HEK293 (cell line): ENCODE data around the gene RPS15.

Source experiments
- CTCF ChIP-seq: fragments of 450-650 bp; formaldehyde crosslinking; IDR thresholded peaks from 2 replicates; pipeline ENCODE4 v1.5.1; 2016; ENCODE audit warnings: missing biosample characterization, missing genetic modification characterization
- SALL2 ChIP-seq: fragments of 450-650 bp; formaldehyde crosslinking; IDR thresholded peaks from 2 replicates; pipeline ENCODE4 v1.5.0; 2017; ENCODE audit warnings: missing biosample characterization, mild to moderate bottlenecking, missing genetic modification characterization, borderline replicate concordance
- TCF7L2 ChIP-seq: IDR thresholded peaks from 2 replicates; pipeline ENCODE4 v1.6.1; 2011; ENCODE audit warnings: low read depth, mild to moderate bottlenecking, inconsistent platforms, low read length, moderate library complexity, borderline replicate concordance
- YY1 ChIP-seq: fragments of 450-650 bp; formaldehyde crosslinking; IDR thresholded peaks from 2 replicates; pipeline ENCODE4 v1.5.1; 2018; ENCODE audit warnings: missing biosample characterization, missing genetic modification characterization
- ZFP41 ChIP-seq: fragments of 450-650 bp; formaldehyde crosslinking; IDR thresholded peaks from 2 replicates; pipeline ENCODE4 v1.5.1; 2016; ENCODE audit warnings: missing biosample characterization, missing genetic modification characterization, borderline replicate concordance
- ZFP69B ChIP-seq: fragments of 450-650 bp; formaldehyde crosslinking; IDR thresholded peaks from 2 replicates; pipeline ENCODE4 v1.5.1; 2016; ENCODE audit warnings: missing biosample characterization, missing genetic modification characterization
- ZNF133 ChIP-seq: fragments of 450-650 bp; formaldehyde crosslinking; IDR thresholded peaks from 2 replicates; pipeline ENCODE4 v1.5.1; 2016; ENCODE audit warnings: missing biosample characterization, missing genetic modification characterization
- ZNF211 ChIP-seq: fragments of 450-650 bp; formaldehyde crosslinking; IDR thresholded peaks from 2 replicates; pipeline ENCODE4 v1.5.1; 2016; ENCODE audit warnings: low read depth, missing biosample characterization, missing genetic modification characterization
- ZNF248 ChIP-seq: fragments of 450-650 bp; formaldehyde crosslinking; IDR thresholded peaks from 2 replicates; pipeline ENCODE4 v1.5.1; 2017; ENCODE audit warnings: missing biosample characterization, missing genetic modification characterization
- ZNF513 ChIP-seq: fragments of 450-650 bp; IDR thresholded peaks from 2 replicates; pipeline ENCODE4 v1.5.1; 2018; ENCODE audit warnings: missing biosample characterization, missing genetic modification characterization
- ZNF555 ChIP-seq: fragments of 450-650 bp; formaldehyde crosslinking; conservative IDR thresholded peaks from 2 replicates; pipeline ENCODE4 v1.5.1; 2017; ENCODE audit warnings: missing biosample characterization, mild to moderate bottlenecking, missing genetic modification characterization, inconsistent platforms
- ZNF629 ChIP-seq: fragments of 450-650 bp; formaldehyde crosslinking; IDR thresholded peaks from 2 replicates; pipeline ENCODE4 v1.5.1; 2017; ENCODE audit warnings: missing biosample characterization, missing genetic modification characterization
- ZNF768 ChIP-seq: fragments of 450-650 bp; formaldehyde crosslinking; IDR thresholded peaks from 2 replicates; pipeline ENCODE4 v1.5.1; 2018; ENCODE audit warnings: missing biosample characterization, mild to moderate bottlenecking, missing genetic modification characterization
- ZNF830 ChIP-seq: fragments of 450-650 bp; IDR thresholded peaks from 2 replicates; pipeline ENCODE4 v1.5.0; 2018; ENCODE audit warnings: missing biosample characterization, missing genetic modification characterization, low read depth, mild to moderate bottlenecking, moderate library complexity

DNA sequence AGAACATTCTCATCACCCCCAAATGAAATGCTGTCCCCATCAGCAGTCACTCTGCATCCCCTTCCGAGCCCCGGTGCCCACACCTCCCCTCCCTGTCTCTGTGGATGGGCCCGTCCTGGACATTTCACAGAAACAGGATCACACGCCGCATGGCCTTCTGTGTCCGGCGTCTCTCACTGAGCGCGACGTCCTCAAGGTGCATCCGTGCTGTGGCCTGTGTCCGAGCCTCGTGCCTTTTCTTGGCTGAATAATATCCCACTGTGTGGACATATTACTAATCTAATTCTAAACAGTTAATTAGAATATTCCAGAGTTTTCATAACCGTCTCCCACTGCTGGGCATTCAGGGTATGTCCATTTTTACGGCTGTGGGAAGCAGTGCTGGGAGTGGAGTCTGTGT lies 45.8 kb upstream of the RPS15 start:
- TF ChIP-seq ZFP41 (tag by site-specific recombination), result no peak
- no peak for TF ChIP-seq CTCF (tag by site-specific recombination)
- no peak for TF ChIP-seq TCF7L2
- no peak for TF ChIP-seq SALL2 (tag by site-specific recombination)
- no peak for TF ChIP-seq ZFP69B
- TF ChIP-seq ZNF555 (tag by site-specific recombination), result no peak
- TF ChIP-seq ZNF629 (tag by site-specific recombination), result no peak
- TF ChIP-seq ZNF768 (tag by site-specific recombination), result no peak
- TF ChIP-seq ZNF248, result no peak
- no peak for TF ChIP-seq ZNF830 (tag by site-specific recombination)
- no peak for TF ChIP-seq ZNF211
- no peak for TF ChIP-seq ZNF513
- no peak for TF ChIP-seq ZNF133
- no peak for TF ChIP-seq YY1 (tag by site-specific recombination)
